Fibroblast of lung (primary cell): ENCODE data around the gene NPHP1. TPM values are rescaled to one million over a fixed set of nuclear protein-coding genes. Genes with fewer than 3 reads are reported as not detected.
"Not testable (repeated sequence)": the region's sequence is repeated elsewhere in the genome, so short reads cannot be mapped to it uniquely, and the experiment has no call there.

ENCODE experiments used
- DNase-seq, 2 donors: peaks; one replicate each; pipeline versions ENCODE4 v3.0.0 to v3.0.0-alpha.2; 2010; ENCODE audit warnings: low read depth in 2 of 2
- H2AFZ ChIP-seq: 2 replicates; pipeline ENCODE4 v1.5.1; 2012; ENCODE audit warnings: low read length, control low read depth, inconsistent platforms
- H3K27ac ChIP-seq: 2 replicates; pipeline ENCODE4 v1.5.1; 2011; ENCODE audit warnings: low read length, control low read depth; ENCODE audit not compliant: insufficient read depth
- H3K27me3 ChIP-seq: 2 replicates; pipeline ENCODE4 v1.5.1; 2011; ENCODE audit warnings: mild to moderate bottlenecking, low read length; ENCODE audit not compliant: control insufficient read depth, insufficient read depth
- H3K36me3 ChIP-seq: 2 replicates; pipeline ENCODE4 v1.5.1; 2011; ENCODE audit warnings: low read length; ENCODE audit not compliant: control insufficient read depth, insufficient read depth
- H3K4me1 ChIP-seq: 2 replicates; pipeline ENCODE4 v1.5.1; 2011; ENCODE audit warnings: low read length; ENCODE audit not compliant: control insufficient read depth, insufficient read depth; ENCODE audit errors: extremely low read depth
- H3K4me2 ChIP-seq: 2 replicates; pipeline ENCODE4 v1.5.1; 2011; ENCODE audit warnings: low read length, control low read depth; ENCODE audit not compliant: insufficient read depth; ENCODE audit errors: extremely low read depth
- H3K4me3 ChIP-seq, 4 experiments: fragments of 200-600 bp in 1 of 4; sonication (generic) in 1 of 4; replicated peaks in 1 of 4; 2 replicates each; pipeline ENCODE4 v1.5.1; 2011 to 2016; ENCODE audit warnings: low read length in 4 of 4, low read depth in 3 of 4, mild to moderate bottlenecking in 3 of 4, control low read depth in 2 of 4, inconsistent platforms in 1 of 4, mixed read lengths in 1 of 4; ENCODE audit not compliant: insufficient read depth in 1 of 4; ENCODE audit errors: control extremely low read depth in 1 of 4
- H3K79me2 ChIP-seq: 2 replicates; pipeline ENCODE4 v1.5.1; 2012; ENCODE audit warnings: mild to moderate bottlenecking, low read length, inconsistent platforms; ENCODE audit not compliant: control insufficient read depth, insufficient read depth
- H3K9ac ChIP-seq: 2 replicates; pipeline ENCODE4 v1.5.1; 2011; ENCODE audit warnings: mild to moderate bottlenecking, low read length, control low read depth; ENCODE audit not compliant: insufficient read depth
- H3K9me3 ChIP-seq: 2 replicates; pipeline ENCODE4 v1.5.1; 2012; ENCODE audit warnings: low read depth, low read length; ENCODE audit not compliant: control insufficient read depth, insufficient read depth
- H4K20me1 ChIP-seq: 2 replicates; pipeline ENCODE4 v1.5.1; 2011; ENCODE audit warnings: low read length; ENCODE audit not compliant: control insufficient read depth, insufficient read depth; ENCODE audit errors: extremely low read depth
- EZH2 ChIP-seq: IDR thresholded peaks from 2 replicates; pipeline ENCODE4 v1.5.1; 2012; ENCODE audit warnings: low read length, control low read depth, mild to moderate bottlenecking; ENCODE audit errors: missing control alignments
- polyA plus RNA-seq, 2 donors: library from polyadenylated mRNA; depleted of rRNA in 1 of 2; stranded (reverse) in 1 of 2; unstranded in 1 of 2; fragments of >200 nt; gene quantifications; 2 replicates each; pipeline ENCODE4 v1.2.1, GENCODE V29; 2011 to 2012; ENCODE audit warnings: missing spikeins in 1 of 2
- total RNA-seq: library from RNA; depleted of rRNA; stranded (reverse); fragments of >200 nt; gene quantifications from 2 replicates; pipeline ENCODE4 v1.2.1, GENCODE V29; 2014
- TF ChIP-seq, protein P1 (sequence below), 2 donors: IDR thresholded peaks in 1 of 2; conservative IDR thresholded peaks in 1 of 2; 1 replicate in 1 of 2; 2 replicates in 1 of 2; pipeline ENCODE4 v1.5.1; 2011 to 2012; ENCODE audit warnings: low read length in 2 of 2, control low read depth in 1 of 2, inconsistent platforms in 1 of 2, low read depth in 1 of 2, mild to moderate bottlenecking in 1 of 2

Gene NPHP1
- total and polyA plus RNA-seq, 2 donors (not counting 1 experiment from before 2014, with no cell fraction given), result 5.0 to 5.1 TPM

- H3K9me3 ChIP-seq, H3K4me2 ChIP-seq, H3K79me2 ChIP-seq, DNase-seq, H3K36me3 ChIP-seq, H3K27ac ChIP-seq, H3K9ac ChIP-seq, H4K20me1 ChIP-seq, H3K27me3 ChIP-seq, H3K4me3 ChIP-seq, H2AFZ ChIP-seq, H3K4me1 ChIP-seq: not testable (repeated sequence)
Measured at GRCh38 chr2:110229886-110230285, 25.1 kb upstream of the NPHP1 start.

GRCh38 chr2:110222626-110223025 lies 17.8 kb upstream of the NPHP1 start:
- not testable (repeated sequence) for H3K9me3 ChIP-seq, H3K4me1 ChIP-seq, DNase-seq, H3K79me2 ChIP-seq, H3K4me2 ChIP-seq, H3K9ac ChIP-seq, H3K27ac ChIP-seq, H2AFZ ChIP-seq, H3K36me3 ChIP-seq, H4K20me1 ChIP-seq, H3K4me3 ChIP-seq
- peaks cover 14% of the 10 kb centered on the region for H3K27me3 ChIP-seq

GRCh38 chr2:110221938-110222337 lies 17.1 kb upstream of the NPHP1 start:
- H3K36me3 ChIP-seq, result no peaks in the 10 kb centered on the region
- no peak overlapping the region for H3K4me3 ChIP-seq
- no peak for DNase-seq
- H3K9ac ChIP-seq, result no peak overlapping the region
- TF ChIP-seq, protein P1, sequence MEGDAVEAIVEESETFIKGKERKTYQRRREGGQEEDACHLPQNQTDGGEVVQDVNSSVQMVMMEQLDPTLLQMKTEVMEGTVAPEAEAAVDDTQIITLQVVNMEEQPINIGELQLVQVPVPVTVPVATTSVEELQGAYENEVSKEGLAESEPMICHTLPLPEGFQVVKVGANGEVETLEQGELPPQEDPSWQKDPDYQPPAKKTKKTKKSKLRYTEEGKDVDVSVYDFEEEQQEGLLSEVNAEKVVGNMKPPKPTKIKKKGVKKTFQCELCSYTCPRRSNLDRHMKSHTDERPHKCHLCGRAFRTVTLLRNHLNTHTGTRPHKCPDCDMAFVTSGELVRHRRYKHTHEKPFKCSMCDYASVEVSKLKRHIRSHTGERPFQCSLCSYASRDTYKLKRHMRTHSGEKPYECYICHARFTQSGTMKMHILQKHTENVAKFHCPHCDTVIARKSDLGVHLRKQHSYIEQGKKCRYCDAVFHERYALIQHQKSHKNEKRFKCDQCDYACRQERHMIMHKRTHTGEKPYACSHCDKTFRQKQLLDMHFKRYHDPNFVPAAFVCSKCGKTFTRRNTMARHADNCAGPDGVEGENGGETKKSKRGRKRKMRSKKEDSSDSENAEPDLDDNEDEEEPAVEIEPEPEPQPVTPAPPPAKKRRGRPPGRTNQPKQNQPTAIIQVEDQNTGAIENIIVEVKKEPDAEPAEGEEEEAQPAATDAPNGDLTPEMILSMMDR (conservative IDR thresholded peaks at IDR 0.05 in 1 of 2, IDR thresholded peaks at IDR 0.05 in 1 of 2; ENCODE audit: low read depth in 1 of 2, low read length in 2 of 2), result no peak
- no peak for TF ChIP-seq EZH2
- H3K27ac ChIP-seq, result no peak overlapping the region
- H3K9me3 ChIP-seq, result no peaks in the 10 kb centered on the region
- H4K20me1 ChIP-seq, result no peaks in the 10 kb centered on the region
- H3K4me1 ChIP-seq, result no peaks in the 10 kb centered on the region
- H3K79me2 ChIP-seq, result no peaks in the 10 kb centered on the region
- H3K4me2 ChIP-seq, result no peak overlapping the region
- peaks cover 20% of the 10 kb centered on the region for H3K27me3 ChIP-seq
- no peak overlapping the region for H2AFZ ChIP-seq

GRCh38 chr2:110220190-110220564 lies 15.4 kb upstream of the NPHP1 start:
- Histone ChIP-seq H3K4me1 (no peaks in the 10 kb centered on the region), H3K79me2 (no peaks in the 10 kb centered on the region), H3K9me3 (no peaks in the 10 kb centered on the region), H3K27me3 (peaks cover 32% of the 10 kb centered on the region), H3K27ac (no peak overlapping the region), H2AFZ (no peak overlapping the region), H3K36me3 (no peaks in the 10 kb centered on the region), H3K4me2 (no peak overlapping the region), H4K20me1 (no peaks in the 10 kb centered on the region), H3K4me3 (no peak overlapping the region), H3K9ac (no peak overlapping the region)
- TF ChIP-seq, protein P1 (conservative IDR thresholded peaks at IDR 0.05 in 1 of 2, IDR thresholded peaks at IDR 0.05 in 1 of 2; ENCODE audit: low read depth in 1 of 2, low read length in 2 of 2), result no peak
- TF ChIP-seq EZH2, result no peak
- DNase-seq, result no peak
